Measurements from ENCODE around the gene ATAD3B.
"Not testable (repeated sequence)": the region's sequence is repeated elsewhere in the genome, so short reads cannot be mapped to it uniquely, and the experiment has no call there.

DNA sequence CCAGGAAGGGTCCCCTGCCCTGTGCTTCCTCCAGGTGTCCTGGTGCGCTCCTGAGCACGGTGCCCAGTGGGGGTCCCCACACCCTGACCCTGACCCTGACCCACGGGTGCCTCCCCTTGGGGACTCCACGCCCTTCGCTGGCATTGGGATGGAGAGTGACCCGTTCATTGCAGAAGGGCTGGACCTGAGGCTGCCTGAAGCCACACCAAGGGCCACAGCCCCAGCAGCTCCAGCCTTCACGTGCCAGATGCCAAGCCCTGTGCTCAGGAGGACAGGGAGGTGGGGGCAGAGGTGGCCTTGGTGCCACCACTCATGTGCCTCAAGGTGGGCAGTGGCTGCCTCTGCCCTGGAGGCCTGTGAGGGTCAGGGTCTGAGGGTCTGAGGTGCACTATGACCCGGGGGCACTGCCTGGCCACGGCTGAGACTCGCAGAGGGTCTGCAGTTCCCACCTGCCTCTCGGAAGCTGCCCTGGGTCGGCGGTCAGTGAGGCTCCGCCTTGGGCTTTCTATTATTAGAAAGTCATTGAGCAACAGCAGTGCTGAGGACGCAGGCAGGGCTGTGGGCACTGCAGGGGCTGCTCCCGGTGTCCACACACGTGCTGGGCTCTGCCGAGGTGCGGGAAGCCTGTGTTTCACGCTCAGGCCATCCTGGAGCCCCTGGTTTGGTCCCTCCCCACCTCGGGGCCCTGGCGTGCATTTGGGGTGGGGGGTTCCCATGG is 61.8 kb downstream of the ATAD3B start:
- TF ChIP-seq FOXA1, SUZ12, SP1, TARDBP, FOXK2, ZNF384 (IDR thresholded peaks at IDR 0.05): not testable (repeated sequence)
